SU-DHL-6 (cell line): ENCODE measurements around the gene PRM3.

ENCODE experiments used
- H2AFZ ChIP-seq: fragments of 200-600 bp; sonication (generic); 2 replicates; pipeline ENCODE4 v1.6.1; 2014; ENCODE audit warnings: low read depth, mild to moderate bottlenecking, moderate library complexity, mixed read lengths, antibody characterized with exemption, low read length; ENCODE audit not compliant: severe bottlenecking
- H3F3A ChIP-seq: fragments of 200-600 bp; shearing (Covaris generic); 2 replicates; pipeline ENCODE4 v1.6.0; 2016; ENCODE audit warnings: antibody characterized with exemption, mild to moderate bottlenecking; ENCODE audit not compliant: insufficient read depth
- H3K27ac ChIP-seq: fragments of 200-600 bp; sonication (generic); 2 replicates; pipeline ENCODE4 v1.5.1; 2016; ENCODE audit warnings: low read depth, mild to moderate bottlenecking, low read length, moderate library complexity, mixed read lengths
- H3K27me3 ChIP-seq: fragments of 200-600 bp; sonication (generic), shearing (Covaris generic); 2 replicates; pipeline ENCODE4 v1.6.0; 2014; ENCODE audit warnings: mild to moderate bottlenecking, low read length
- H3K36me3 ChIP-seq: fragments of 200-600 bp; sonication (generic); 2 replicates; pipeline ENCODE4 v1.6.1; 2014; ENCODE audit warnings: mild to moderate bottlenecking, low read length, mixed read lengths
- H3K4me2 ChIP-seq: fragments of 300-600, 200-600 bp; shearing (Covaris generic), sonication (generic); 2 replicates; pipeline ENCODE4 v1.6.0; 2014; ENCODE audit warnings: low read length, low read depth, mild to moderate bottlenecking; ENCODE audit not compliant: poor library complexity, severe bottlenecking
- H3K4me3 ChIP-seq: fragments of 200-600 bp; sonication (generic); 2 replicates; pipeline ENCODE4 v1.5.1; 2014; ENCODE audit warnings: antibody characterized with exemption, low read length, mild to moderate bottlenecking, mixed read lengths; ENCODE audit not compliant: insufficient read depth, poor library complexity, severe bottlenecking
- H3K79me2 ChIP-seq: fragments of 200-600 bp; sonication (generic); 2 replicates; pipeline ENCODE4 v1.6.1; 2014; ENCODE audit warnings: mild to moderate bottlenecking, low read length, moderate library complexity; ENCODE audit not compliant: insufficient read depth
- H3K9ac ChIP-seq: fragments of 200-600 bp; sonication (generic); 2 replicates; pipeline ENCODE4 v1.7.0; 2014; ENCODE audit warnings: mild to moderate bottlenecking, low read length
- H3K9me2 ChIP-seq: fragments of 200-600 bp; sonication (generic); replicated peaks from 2 replicates; pipeline ENCODE4 v1.6.1; 2014; ENCODE audit warnings: low read length; ENCODE audit not compliant: insufficient read depth
- H3K9me3 ChIP-seq: fragments of 200-600 bp; sonication (generic); 2 replicates; pipeline ENCODE4 v1.6.1; 2014; ENCODE audit warnings: low read length, mixed read lengths; ENCODE audit not compliant: insufficient read depth
- H4K20me1 ChIP-seq: fragments of 200-600 bp; sonication (generic); 2 replicates; pipeline ENCODE4 v1.6.1; 2014; ENCODE audit warnings: low read depth, mild to moderate bottlenecking, antibody characterized with exemption, low read length, moderate library complexity, mixed read lengths
- CTCF ChIP-seq: fragments of 200-600 bp; sonication (generic); IDR thresholded peaks from one replicate; pipeline ENCODE4 v1.5.1; 2017; ENCODE audit warnings: antibody characterized with exemption, mild to moderate bottlenecking, low read length, moderate library complexity; ENCODE audit not compliant: insufficient read depth, poor library complexity, severe bottlenecking
- EZH2phosphoT487 ChIP-seq: fragments of 200-600 bp; sonication (generic), shearing (Covaris generic); conservative IDR thresholded peaks from 2 replicates; pipeline ENCODE4 v1.6.1; 2018; ENCODE audit warnings: mild to moderate bottlenecking, antibody characterized with exemption, low read length, moderate library complexity, mixed read lengths

The PRM3 gene

DNA sequence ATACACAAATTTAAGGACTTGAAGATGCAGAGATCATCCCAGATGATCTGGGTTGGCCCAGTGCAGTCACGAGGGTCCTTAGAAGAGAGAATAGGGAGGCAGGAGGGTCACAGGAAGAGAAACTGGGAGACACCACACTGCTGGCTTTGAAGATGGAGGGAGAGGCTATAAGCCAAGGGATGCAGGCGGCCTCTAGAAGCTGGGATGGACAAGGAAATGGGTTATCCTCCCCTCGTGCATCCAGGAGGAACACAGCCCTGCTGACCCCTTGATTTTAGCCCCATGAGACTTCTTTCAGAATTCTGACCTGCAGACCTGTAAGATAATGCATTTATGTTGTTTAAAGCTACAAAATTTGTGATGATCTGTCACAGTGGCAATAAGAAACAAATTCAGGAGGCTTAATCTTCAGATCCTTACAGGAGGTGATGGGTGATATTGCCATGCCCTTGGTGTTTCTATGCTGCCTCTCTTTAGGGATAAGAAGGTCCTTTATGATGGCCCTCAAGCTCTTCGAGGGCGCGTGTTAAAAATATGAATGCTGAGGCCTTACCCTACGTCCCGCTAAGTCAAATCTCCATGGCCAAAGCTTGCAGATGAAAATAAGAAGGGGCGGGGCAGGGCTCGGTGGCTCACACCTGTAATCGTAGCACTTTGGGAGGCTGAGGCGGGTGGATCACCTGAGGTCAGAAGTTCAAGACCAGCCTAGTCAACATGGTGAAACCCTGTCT lies 4.3 kb upstream of the PRM3 start:
- Histone ChIP-seq H4K20me1 (no peaks in the 10 kb centered on the region), H3F3A (no peaks in the 10 kb centered on the region), H3K9me3 (no peaks in the 10 kb centered on the region), H3K4me2 (no peak overlapping the region), H3K4me3 (no peak overlapping the region), H2AFZ (no peak overlapping the region), H3K27ac (no peak overlapping the region), H3K79me2 (no peaks in the 10 kb centered on the region), H3K9me2 (no peaks in the 10 kb centered on the region), H3K27me3 (no peaks in the 10 kb centered on the region), H3K36me3 (no peaks in the 10 kb centered on the region), H3K9ac (no peak overlapping the region)
- TF ChIP-seq CTCF: no peak
- no peak for TF ChIP-seq EZH2phosphoT487

DNA sequence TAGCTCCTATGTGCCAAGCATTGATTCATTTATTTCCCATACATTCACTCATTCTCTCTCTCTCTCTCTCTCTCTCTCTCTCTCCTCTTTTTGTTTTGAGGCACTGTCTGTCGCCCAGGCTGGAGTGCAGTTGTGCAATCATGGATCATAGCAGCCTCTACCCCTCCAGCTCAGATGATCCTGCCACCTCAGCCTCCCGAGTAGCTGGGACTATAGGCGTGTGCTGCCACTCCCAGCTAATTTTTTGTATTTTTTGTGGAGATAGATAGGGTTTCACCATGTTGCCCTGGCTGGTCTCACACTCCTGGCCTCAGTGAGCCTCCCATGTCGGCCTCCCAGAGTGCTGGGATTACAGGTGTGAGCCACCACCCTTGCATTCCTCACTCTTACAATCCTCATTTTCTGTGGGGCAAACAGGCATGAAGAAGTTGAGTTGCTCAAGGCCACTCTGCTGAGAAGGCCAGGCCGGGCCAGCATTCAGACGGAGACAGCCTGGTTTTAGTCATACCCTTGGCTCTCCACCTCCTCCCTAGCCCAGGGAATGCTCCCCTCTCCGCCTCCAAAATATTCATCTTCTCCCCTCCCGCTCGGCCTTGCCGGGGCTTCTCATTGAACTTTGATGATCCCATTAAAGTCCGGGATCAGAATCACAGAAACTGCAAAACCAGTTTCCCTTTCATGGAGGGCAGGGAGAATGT lies 3.6 kb upstream of the PRM3 start:
- no peak overlapping the region for H2AFZ ChIP-seq
- H3K9me2 ChIP-seq: no peaks in the 10 kb centered on the region
- no peaks in the 10 kb centered on the region for H3K9me3 ChIP-seq
- H3K4me2 ChIP-seq: no peak overlapping the region
- H3K36me3 ChIP-seq: no peaks in the 10 kb centered on the region
- H3F3A ChIP-seq: no peaks in the 10 kb centered on the region
- H3K27ac ChIP-seq: no peak overlapping the region
- no peaks in the 10 kb centered on the region for H4K20me1 ChIP-seq
- H3K79me2 ChIP-seq: no peaks in the 10 kb centered on the region
- TF ChIP-seq EZH2phosphoT487 (no peak), CTCF (no peak)
- H3K27me3 ChIP-seq: no peaks in the 10 kb centered on the region
- no peak overlapping the region for H3K4me3 ChIP-seq
- no peak overlapping the region for H3K9ac ChIP-seq

DNA sequence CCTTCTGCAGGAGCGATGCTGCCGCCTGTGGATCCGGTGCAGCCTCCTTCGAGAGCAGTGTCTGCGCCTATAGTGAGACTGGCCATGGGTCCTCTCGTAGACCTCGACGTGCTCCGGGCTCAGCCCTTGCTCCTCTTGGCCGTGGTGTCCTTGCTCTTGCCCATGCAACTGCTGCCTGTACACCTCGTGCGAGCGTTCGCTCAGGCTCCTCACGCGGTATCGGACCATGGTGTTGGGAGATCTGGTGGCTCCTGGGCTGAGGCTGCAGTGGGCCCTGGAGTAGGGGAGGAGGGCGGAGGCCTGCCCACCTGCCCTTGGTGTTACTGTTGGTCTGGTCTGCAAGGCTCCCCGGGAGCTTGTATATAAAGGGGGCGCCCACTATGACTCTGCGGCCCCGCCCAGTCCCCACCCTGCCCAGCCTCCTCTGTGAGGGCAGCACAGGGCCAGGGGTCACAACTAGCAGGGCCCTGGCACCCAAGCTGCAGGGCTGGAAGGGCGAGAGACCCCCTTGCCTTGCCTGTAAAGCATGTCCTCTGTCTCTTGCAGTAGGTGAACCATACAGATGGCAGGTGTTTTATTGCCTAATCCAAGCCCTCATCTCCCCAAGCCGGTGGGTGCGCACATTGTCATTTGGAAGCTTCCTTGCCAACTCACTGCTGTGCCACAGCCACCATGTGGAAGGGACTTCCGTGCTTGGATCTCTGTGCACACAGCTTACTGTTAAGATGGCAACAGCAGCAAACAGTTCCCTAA lies 2.9 kb upstream of the PRM3 start, which contains the start of gene PRM2:
Gene PRM2 (minus strand): TSS at position 338 of the 753 bp plus-strand sequence. CDS start 110 bp downstream, at position 228.
- H3K4me3 ChIP-seq: no peak within 1 kb of the TSS
- no peaks in the 10 kb centered on the region for H4K20me1 ChIP-seq
- no peak within 1 kb of the TSS for H3K4me2 ChIP-seq
- no peaks in the 10 kb centered on the region for H3K36me3 ChIP-seq
- H3K27me3 ChIP-seq: no peaks in the 10 kb centered on the region
- TF ChIP-seq EZH2phosphoT487: no peak
- no peak for TF ChIP-seq CTCF
- no peak within 1 kb of the TSS for H3K27ac ChIP-seq
- H3K9ac ChIP-seq: no peak within 1 kb of the TSS
- H3K9me2 ChIP-seq: no peaks in the 10 kb centered on the region
- no peaks in the 10 kb centered on the region for H3K79me2 ChIP-seq
- H3F3A ChIP-seq: no peaks in the 10 kb centered on the region
- no peaks in the 10 kb centered on the region for H3K9me3 ChIP-seq
- H2AFZ ChIP-seq: no peak within 1 kb of the TSS
